Body of pancreas (tissue), 4 donors: ENCODE results near the gene RBM43. TPM values are rescaled to one million over a fixed set of nuclear protein-coding genes. Genes with fewer than 3 reads are reported as not detected.
"Not testable (repeated sequence)": the region's sequence is repeated elsewhere in the genome, so short reads cannot be mapped to it uniquely, and the experiment has no call there.

Experiments used
- ATAC-seq: fragments of 150-250 bp; one replicate; pipeline ENCODE4 v1.9.1; 2016
- DNase-seq, 4 donors: peaks; one replicate each; pipeline ENCODE4 v3.0.0-alpha.2; 2019
- H3K27ac ChIP-seq, 4 donors: fragments of 200-600 bp; sonication (generic); 1 replicate in 3 of 4; 2 replicates in 1 of 4; pipeline versions ENCODE4 v1.5.1 to v1.6.1; 2016 to 2019; ENCODE audit warnings: mild to moderate bottlenecking in 1 of 4, mixed read lengths in 1 of 4, moderate library complexity in 1 of 4
- H3K27me3 ChIP-seq, 2 donors: fragments of 200-600 bp; sonication (generic); one replicate each; pipeline ENCODE4 v1.6.0; 2016; ENCODE audit warnings: mild to moderate bottlenecking in 1 of 2
- H3K36me3 ChIP-seq, 2 donors: fragments of 200-600 bp; sonication (generic); replicated peaks in 1 of 2; 2 replicates each; pipeline ENCODE4 v1.5.1; 2016; ENCODE audit warnings: low read depth in 2 of 2; ENCODE audit not compliant: insufficient read depth in 1 of 2
- H3K4me1 ChIP-seq: fragments of 200-600 bp; sonication (generic); one replicate; pipeline ENCODE4 v1.6.0; 2016
- H3K4me3 ChIP-seq, 2 donors: fragments of 200-600 bp; sonication (generic); 1 replicate in 1 of 2; 2 replicates in 1 of 2; pipeline ENCODE4 v1.5.1; 2016 to 2019
- H3K9me3 ChIP-seq, 3 donors: fragments of 200-600 bp; sonication (generic); 1 replicate in 2 of 3; 2 replicates in 1 of 3; pipeline ENCODE4 v1.5.1; 2016
- POLR2A ChIP-seq, 3 donors: fragments of 450-650 bp; IDR thresholded peaks; one replicate each; pipeline ENCODE4 v1.6.1; 2016; ENCODE audit warnings: antibody characterized with exemption in 3 of 3, mild to moderate bottlenecking in 2 of 3
- WGBS, 2 donors: methylation state at CpG; one replicate each; pipeline ENCODE4 v1.1.5; 2017; 5-methylcytosine and 5-hydroxymethylcytosine counted together
- intact Hi-C: fragments of 100-400 bp; cut with DNase I; formaldehyde crosslinking; loops from one replicate; pipeline ENCODE4 v1.15.1; 2023
- total RNA-seq, 2 donors: library from RNA; depleted of rRNA; stranded (reverse); fragments of >200 nt; gene quantifications; one replicate each; pipeline ENCODE4 v1.1.0, GENCODE V29; 2016
- TF ChIP-seq, protein P1 (sequence below), 7 experiments: fragments of 450-650 bp in 4 of 7; fragments of 200-600 bp in 3 of 7; sonication (generic) in 3 of 7; IDR thresholded peaks; one replicate each; pipeline ENCODE4 v1.5.1; 2016 to 2019; ENCODE audit warnings: antibody characterized with exemption in 7 of 7

The RBM43 gene
- 1 to 10 TPM; 3.6 to 5.2 TPM for total RNA-seq

DNA sequence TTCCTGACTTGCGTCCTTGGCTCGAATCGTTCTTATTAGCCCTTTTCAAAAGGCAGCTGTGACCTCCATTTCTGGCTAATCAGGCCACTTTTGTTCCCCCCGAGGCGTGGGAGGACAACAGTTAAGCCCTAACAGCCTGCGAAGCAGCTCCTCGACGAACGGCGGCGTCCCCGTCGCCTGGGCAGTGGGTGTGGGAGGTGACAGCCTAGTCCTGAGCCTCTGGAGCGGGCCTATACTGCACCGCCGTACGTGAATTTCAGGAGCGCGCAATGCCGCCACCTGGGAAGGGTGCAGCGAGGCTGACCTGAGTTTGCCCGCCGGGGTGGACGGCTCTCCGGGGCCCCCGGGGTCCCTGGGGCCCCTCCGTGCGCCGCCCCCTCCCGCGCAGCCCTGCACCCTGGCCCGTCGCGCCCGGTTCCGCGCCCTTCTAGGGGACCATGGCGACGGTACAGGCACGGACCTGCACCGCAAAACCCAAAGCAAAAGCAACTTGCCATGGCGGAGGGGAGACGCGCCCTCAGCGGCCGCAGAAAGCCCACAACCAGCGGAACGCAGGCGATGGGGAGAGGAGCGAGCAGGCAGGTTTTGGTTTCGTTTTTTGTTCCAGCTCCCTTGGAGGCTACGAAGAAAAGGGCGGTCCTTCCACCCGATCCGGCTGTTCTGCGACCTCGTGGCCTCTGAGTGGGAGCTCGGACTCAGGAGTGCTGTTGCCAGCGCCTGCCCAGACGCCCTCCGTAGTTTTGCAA is at the start of gene RBM43:
Gene RBM43, minus strand, starts transcription at position 633 of the 746 bp plus-strand sequence. Its CDS starts 136 bp downstream, at position 497.
- Histone ChIP-seq H3K4me3 (peak within 1 kb of the TSS; percentile 84 to 96), H3K27ac (peak within 1 kb of the TSS; percentile 89 to 99 (median 97)), H3K9me3 (no peaks in the 10 kb centered on the region), H3K36me3 (no peaks in the 10 kb centered on the region), H3K4me1 (peaks cover 27% of the 10 kb centered on the region), H3K27me3 (no peaks in the 10 kb centered on the region)
- intact Hi-C loops = no loop called here
- DNase-seq (peak; percentile 82 to 92 (median 88)), ATAC-seq (peak; percentile 92)
- WGBS, 2 donors = 0 to 2% methylated on average over 19 to 57 of the region's 61 CpGs
- TF ChIP-seq, protein P1, sequence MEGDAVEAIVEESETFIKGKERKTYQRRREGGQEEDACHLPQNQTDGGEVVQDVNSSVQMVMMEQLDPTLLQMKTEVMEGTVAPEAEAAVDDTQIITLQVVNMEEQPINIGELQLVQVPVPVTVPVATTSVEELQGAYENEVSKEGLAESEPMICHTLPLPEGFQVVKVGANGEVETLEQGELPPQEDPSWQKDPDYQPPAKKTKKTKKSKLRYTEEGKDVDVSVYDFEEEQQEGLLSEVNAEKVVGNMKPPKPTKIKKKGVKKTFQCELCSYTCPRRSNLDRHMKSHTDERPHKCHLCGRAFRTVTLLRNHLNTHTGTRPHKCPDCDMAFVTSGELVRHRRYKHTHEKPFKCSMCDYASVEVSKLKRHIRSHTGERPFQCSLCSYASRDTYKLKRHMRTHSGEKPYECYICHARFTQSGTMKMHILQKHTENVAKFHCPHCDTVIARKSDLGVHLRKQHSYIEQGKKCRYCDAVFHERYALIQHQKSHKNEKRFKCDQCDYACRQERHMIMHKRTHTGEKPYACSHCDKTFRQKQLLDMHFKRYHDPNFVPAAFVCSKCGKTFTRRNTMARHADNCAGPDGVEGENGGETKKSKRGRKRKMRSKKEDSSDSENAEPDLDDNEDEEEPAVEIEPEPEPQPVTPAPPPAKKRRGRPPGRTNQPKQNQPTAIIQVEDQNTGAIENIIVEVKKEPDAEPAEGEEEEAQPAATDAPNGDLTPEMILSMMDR (IDR thresholded peaks at IDR 0.05) = peak in 1 of 7 experiments; percentile 9
- TF ChIP-seq POLR2A (IDR thresholded peaks at IDR 0.05) = peak; percentile 35 to 74 (median 68)

DNA sequence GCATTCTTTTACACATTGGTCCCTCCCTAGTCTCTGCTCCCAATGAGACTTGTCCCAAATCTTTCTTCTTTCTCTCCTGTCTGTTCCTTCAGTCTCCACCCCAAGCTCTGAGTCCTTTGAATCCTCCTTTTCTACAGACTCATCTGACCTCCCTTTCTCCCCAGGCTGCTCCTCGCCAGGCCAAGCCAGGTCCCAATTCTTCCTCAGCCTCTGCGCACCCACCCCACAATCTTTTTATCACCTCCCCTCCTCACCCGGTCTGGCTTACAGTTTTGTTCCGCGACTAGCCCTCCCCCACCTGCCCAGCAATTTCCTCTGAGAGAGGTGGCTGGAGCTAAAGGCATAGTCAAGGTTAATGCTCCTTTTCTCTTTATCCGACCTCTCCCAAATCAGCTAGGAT is 48.6 kb upstream of the RBM43 start:
- DNase-seq, H3K36me3 ChIP-seq, intact Hi-C loops, H3K4me3 ChIP-seq, H3K27me3 ChIP-seq, ATAC-seq, H3K9me3 ChIP-seq, H3K27ac ChIP-seq, H3K4me1 ChIP-seq: not testable (repeated sequence)
- 76 to 81% methylated on average over 6 of the region's 6 CpGs for WGBS, 2 donors

DNA sequence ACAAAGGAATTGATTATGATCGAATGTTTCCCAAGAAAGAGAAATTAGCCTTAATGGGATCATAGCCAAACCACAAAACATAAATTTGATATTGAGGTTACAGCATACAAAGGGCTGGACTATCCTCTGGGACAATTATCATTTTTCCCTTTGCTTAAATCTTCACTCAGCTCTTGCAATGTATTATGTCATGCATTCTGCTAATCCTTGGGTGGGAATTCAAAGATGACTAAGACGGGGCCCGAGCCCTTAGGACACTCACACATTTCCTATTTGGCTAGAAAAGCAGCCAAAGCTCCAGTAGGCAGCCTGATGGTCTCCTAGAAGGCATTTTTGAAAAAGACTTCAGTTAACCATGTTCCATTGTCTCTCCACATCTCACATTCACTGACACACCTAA is 45.0 kb upstream of the RBM43 start:
- Histone ChIP-seq H3K27me3 (no peaks in the 10 kb centered on the region), H3K4me1 (no peaks in the 10 kb centered on the region), H3K9me3 (no peaks in the 10 kb centered on the region), H3K36me3 (no peaks in the 10 kb centered on the region), H3K27ac (no peak overlapping the region), H3K4me3 (no peak overlapping the region)
- intact Hi-C loops = no loop called here
- 73 to 75% methylated on average over 3 of the region's 3 CpGs for WGBS, 2 donors
- ATAC-seq (no peak), DNase-seq (no peak)
- no peak for TF ChIP-seq POLR2A (IDR thresholded peaks at IDR 0.05)
- TF ChIP-seq, protein P1 (IDR thresholded peaks at IDR 0.05) = no peak

DNA sequence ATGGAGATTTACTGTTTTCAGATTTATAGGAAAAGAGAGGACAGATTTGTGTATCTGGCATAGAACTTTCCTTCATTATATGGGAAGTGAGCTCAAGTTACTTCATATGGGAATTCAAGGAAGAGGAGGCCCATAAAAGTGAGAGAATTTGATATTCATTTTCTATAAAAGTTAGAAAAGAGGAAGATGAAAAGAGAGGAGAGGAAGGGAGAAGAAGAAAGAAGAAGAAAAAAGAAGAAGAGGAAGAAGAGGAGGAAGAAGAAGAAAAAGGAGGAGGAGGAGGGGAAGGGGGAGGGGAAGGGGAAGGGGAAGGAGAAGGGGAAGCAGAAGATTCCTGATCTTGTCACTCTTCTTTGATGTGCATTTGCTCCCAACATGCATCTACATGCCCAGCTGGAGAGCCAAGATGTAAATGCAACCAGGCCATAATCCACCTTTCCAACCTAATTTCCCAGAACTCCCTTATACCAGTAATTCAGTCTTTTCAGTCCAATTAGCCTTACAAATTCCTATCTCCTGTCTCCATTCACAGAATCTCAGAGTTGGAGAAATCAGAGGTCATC is 43.5 kb upstream of the RBM43 start:
- intact Hi-C loops = no loop called here
- no peaks in the 10 kb centered on the region for H3K4me1 ChIP-seq
- no peak for TF ChIP-seq POLR2A (IDR thresholded peaks at IDR 0.05)
- TF ChIP-seq, protein P1 (IDR thresholded peaks at IDR 0.05) = no peak
- H3K27me3 ChIP-seq = no peaks in the 10 kb centered on the region
- H3K9me3 ChIP-seq = no peaks in the 10 kb centered on the region
- ATAC-seq = no peak
- no peak for DNase-seq
- H3K36me3 ChIP-seq = no peaks in the 10 kb centered on the region
- H3K4me3 ChIP-seq = no peak overlapping the region
- H3K27ac ChIP-seq = no peak overlapping the region

DNA sequence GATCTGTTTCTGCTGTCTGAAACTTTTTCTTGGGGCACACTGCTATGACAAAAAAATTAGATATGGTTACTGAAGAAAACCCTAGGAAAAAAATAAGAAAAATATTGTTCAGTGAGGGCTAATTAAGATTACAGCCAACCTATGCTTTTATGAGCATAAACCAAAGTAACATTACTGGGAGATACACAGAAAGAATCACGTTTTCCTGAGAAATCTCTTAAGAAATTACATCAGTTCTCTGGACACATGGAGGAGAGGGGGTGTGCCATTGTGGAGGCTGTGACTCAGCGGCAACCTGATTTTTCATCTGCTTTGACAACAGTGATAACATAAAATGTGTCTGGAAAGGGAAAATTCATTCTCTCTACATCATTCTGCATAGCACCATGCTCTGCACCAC is 41.2 kb upstream of the RBM43 start:
- no peaks in the 10 kb centered on the region for H3K36me3 ChIP-seq
- intact Hi-C loops = no loop called here
- no peaks in the 10 kb centered on the region for H3K9me3 ChIP-seq
- no peak overlapping the region for H3K27ac ChIP-seq
- WGBS, 2 donors = 33 to 51% methylated on average over 2 of the region's 2 CpGs
- no peaks in the 10 kb centered on the region for H3K4me1 ChIP-seq
- ATAC-seq (no peak), DNase-seq (no peak)
- TF ChIP-seq, protein P1 (IDR thresholded peaks at IDR 0.05) = no peak
- TF ChIP-seq POLR2A (IDR thresholded peaks at IDR 0.05) = no peak
- no peaks in the 10 kb centered on the region for H3K27me3 ChIP-seq
- H3K4me3 ChIP-seq = no peak overlapping the region
